GM12892 (cell line): ENCODE data around the gene AP3D1.
"Not testable (repeated sequence)": the region's sequence is repeated elsewhere in the genome, so short reads cannot be mapped to it uniquely, and the experiment has no call there.

Experiments
- DNase-seq: peaks from one replicate; pipeline ENCODE4 v3.0.0; 2011; ENCODE audit not compliant: insufficient read length
- FAIRE-seq: peaks from 2 replicates; lab custom pipeline; 2011; peaks lifted over from hg19 to GRCh38; lab: Jason Lieb, UNC
- POLR2A ChIP-seq: IDR thresholded peaks from 2 replicates; pipeline ENCODE4 v1.6.1; 2011; ENCODE audit warnings: low read depth, low read length, control low read depth
- POLR2AphosphoS5 ChIP-seq: IDR thresholded peaks from 2 replicates; pipeline ENCODE4 v1.6.1; 2011; ENCODE audit warnings: low read depth, low read length, control low read depth
- TAF1 ChIP-seq: IDR thresholded peaks from 2 replicates; pipeline ENCODE4 v1.6.1; 2011; ENCODE audit warnings: low read depth, mild to moderate bottlenecking, control low read depth, low read length, borderline replicate concordance

AP3D1 gene

GRCh38 chr19:2129892-2130770 lies 21.2 kb downstream of the AP3D1 start:
- no peak for FAIRE-seq
- TF ChIP-seq TAF1 = no peak
- TF ChIP-seq POLR2A = 0 out of 2 replicates have a peak, but pooled peaks have one; percentile 35
- DNase-seq = no peak

GRCh38 chr19:2129486-2129885 lies 21.9 kb downstream of the AP3D1 start:
- no peak for DNase-seq
- TF ChIP-seq TAF1 = no peak
- TF ChIP-seq POLR2AphosphoS5 = no peak
- TF ChIP-seq POLR2A = no peak; the same call in 1 of the 2 replicates
- FAIRE-seq = no peak

- DNase-seq = no peak
- TF ChIP-seq TAF1 (no peak), POLR2A (no peak)
- no peak for FAIRE-seq
Observed at GRCh38 chr19:2129022-2129421, 22.3 kb downstream of the AP3D1 start.

DNA sequence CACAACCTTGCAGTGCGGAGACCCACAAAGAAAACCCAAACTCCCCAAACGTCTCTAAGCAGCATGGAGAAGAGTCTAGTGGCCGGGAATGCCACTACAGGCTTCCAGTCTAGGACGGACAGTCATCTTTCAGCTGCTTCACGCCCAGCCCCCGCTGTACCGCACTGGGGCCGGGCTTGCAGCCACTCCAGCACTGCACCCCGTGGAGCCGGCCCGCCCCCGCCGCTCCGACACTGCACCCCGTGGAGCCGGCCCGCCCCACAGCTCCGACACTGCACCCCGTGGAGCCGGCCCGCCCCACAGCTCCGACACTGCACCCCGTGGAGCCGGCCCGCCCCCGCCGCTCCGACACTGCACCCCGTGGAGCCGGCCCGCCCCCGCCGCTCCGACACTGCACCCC lies 23.1 kb downstream of the AP3D1 start:
- DNase-seq, FAIRE-seq: not testable (repeated sequence)

DNA sequence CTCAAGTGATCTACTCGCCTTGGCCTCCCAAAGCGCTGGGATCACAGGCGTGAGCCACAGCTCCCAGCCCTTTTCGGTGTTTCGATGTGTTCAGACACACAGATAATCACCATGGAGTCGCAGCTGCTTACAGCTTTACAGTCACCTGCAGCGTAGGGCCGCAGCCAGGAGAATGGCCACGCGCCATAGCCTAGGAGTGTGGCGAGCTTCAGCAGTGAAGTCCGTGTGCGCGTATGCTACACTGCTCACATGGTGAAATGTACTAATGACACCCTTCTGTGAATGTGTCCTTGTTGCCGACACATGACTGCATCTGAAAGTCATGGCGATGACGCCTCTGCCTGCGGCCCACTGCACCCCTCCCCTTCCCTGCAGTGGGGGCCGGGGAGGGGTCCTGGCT lies 23.6 kb downstream of the AP3D1 start:
- TF ChIP-seq POLR2AphosphoS5 = no peak
- no peak for TF ChIP-seq POLR2A
- TF ChIP-seq TAF1 = no peak
- DNase-seq (no peak), FAIRE-seq (no peak)

DNA sequence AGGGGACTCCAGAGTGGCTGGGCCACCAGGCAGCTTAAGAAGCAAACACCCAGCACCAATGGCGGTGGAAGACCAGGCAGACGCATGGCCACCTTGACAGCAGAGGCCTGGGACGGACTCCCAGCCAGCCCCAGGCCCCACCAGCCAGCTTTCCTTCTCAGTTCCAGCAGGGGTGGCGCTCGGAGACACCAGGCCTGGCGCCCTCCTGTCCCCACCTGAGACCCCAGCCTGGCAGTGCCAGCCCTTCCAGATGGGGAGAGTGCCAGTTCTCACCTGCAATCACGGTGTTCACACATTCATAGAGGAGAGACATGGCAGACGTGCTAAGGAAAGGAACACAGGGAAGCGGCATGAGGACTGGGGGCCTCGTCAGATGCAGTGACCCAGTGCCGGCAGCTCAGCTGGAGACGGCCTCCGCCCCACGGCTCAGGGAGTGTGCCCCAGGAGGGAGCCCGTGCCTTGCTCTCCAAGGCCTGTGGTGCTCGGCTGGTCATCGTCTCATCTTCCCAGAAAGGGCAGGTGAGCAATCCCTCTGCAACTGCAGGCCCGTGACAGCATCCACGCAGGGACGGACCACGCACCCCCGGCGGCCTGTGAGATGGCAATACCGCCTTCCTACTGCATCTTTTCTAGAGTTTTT lies 24.4 kb downstream of the AP3D1 start:
- FAIRE-seq (no peak), DNase-seq (no peak)
- no peak for TF ChIP-seq POLR2AphosphoS5
- no peak for TF ChIP-seq TAF1

GRCh38 chr19:2123682-2124387 lies 27.5 kb downstream of the AP3D1 start:
- DNase-seq (no peak), FAIRE-seq (no peak)
- TF ChIP-seq TAF1 (no peak), POLR2A (no peak), POLR2AphosphoS5 (no peak)

GRCh38 chr19:2122982-2123381 lies 28.4 kb downstream of the AP3D1 start:
- DNase-seq (no peak), FAIRE-seq (no peak)
- no peak for TF ChIP-seq POLR2A
- TF ChIP-seq TAF1 = no peak
- no peak for TF ChIP-seq POLR2AphosphoS5

DNA sequence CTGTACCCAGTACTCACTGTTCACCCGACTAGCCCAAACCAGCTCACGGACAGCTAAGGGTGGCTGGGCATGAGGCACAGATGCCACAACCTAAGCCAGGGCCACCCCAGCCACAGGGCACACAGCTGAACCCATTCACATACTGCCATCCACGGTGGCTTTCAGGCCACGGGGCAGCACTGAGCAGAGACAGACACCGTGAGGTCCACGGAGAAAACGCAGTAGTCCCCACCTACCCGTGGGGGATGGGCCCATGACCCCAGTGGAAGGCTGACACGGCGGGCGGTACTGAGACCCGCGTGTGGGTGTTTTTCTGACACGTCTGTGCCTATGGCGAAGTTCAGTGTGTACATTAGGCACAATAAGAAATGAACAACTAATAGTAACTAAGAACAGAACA lies 29.1 kb downstream of the AP3D1 start:
- no peak for DNase-seq
- FAIRE-seq = no peak
- no peak for TF ChIP-seq POLR2A
- no peak for TF ChIP-seq TAF1
- no peak for TF ChIP-seq POLR2AphosphoS5

GRCh38 chr19:2121416-2122051 lies 29.8 kb downstream of the AP3D1 start:
- DNase-seq (no peak), FAIRE-seq (no peak)
- no peak for TF ChIP-seq POLR2A
- TF ChIP-seq POLR2AphosphoS5 = no peak
- no peak for TF ChIP-seq TAF1

DNA sequence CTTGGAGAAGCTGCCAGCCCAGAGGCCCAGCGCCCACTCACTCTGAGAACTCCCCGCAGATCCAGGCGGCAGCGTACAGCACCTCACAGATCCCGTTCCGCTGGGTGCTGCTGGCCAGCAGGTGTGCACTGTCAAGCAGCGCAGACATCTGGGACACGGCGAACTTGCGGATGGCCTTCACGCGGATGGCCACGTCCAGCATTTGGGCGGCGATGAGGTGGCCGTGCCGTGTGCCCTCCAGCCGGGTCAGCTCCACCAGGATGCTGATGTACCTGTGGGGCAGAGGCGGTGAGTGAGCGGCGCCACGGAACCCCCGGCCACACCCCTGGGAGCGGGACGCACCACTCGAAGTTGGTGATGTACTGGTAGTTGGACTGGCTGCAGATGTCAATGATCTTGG lies 30.5 kb downstream of the AP3D1 start:
- TF ChIP-seq POLR2A = no peak
- TF ChIP-seq POLR2AphosphoS5 = no peak
- TF ChIP-seq TAF1 = no peak
- no peak for DNase-seq
- no peak for FAIRE-seq
